GM18858 (cell line): ENCODE results near the gene TMEM94.
"Not testable (repeated sequence)": the region's sequence is repeated elsewhere in the genome, so short reads cannot be mapped to it uniquely, and the experiment has no call there.

ENCODE experiments used
- ATAC-seq: cut with Tn5 transposase; IDR thresholded peaks from one replicate; pipeline ENCODE4 v1.9.1; 2021; ENCODE audit not compliant: unreplicated experiment

Gene TMEM94

GRCh38 chr17:75456417-75457046 is at the start of gene TMEM94:
Gene TMEM94 (plus strand): TSS chr17:75456635. CDS start chr17:75471906, 15,271 bp downstream.
- ATAC-seq, result peak; percentile 81

DNA sequence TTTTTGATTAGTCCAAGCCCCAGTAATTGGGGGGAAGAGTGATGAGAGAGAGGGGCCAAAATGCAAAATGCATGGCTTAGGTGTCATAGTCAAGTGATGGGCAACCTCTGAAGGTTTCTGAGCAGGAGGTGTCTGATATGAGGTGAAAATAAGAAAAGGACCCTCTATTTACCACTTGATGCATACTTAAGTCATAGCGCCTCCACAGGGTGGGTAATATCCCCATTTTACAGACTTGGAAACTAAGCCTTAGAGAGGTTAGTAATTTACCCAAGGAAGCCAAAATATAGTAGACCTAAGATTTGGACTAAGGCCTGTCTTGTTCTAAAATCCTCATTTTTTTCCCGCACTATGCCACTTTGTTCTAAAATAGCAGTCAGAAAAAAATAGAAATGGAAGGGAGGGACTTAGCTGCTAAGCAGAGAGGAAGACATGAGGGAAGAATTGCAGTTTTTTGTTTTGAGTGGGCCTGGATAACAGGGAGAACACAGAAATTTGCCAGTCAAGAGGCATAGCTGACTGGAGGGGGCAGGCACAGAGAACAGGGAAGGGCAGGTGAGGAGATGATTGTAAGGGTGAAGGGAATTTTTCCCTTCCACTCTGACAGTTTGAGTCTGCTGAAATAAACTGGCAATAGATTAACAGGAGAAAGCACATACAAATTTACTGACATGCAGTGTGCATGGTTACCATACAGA is 48.6 kb upstream of the TMEM94 start:
- ATAC-seq, result no peak

DNA sequence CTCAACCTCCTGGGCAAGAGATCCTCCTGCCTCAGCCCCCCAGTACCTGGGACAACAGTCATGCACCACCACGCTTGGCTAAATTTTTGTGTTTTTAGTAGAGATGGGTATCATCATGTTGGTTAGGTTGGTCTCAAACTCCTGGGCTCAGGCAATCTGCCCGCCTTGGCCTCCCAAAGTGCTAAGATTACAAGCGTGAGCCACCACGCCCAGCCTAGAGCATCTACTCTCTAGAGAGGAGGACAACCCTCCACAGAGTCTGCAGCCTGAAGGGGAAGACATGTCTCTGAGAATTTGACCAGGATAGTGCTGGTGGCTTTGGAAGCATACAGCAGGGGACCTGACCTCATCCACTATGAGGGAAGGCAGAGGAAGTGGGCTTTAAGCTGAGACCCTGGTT is 46.3 kb upstream of the TMEM94 start:
- no peak for ATAC-seq

DNA sequence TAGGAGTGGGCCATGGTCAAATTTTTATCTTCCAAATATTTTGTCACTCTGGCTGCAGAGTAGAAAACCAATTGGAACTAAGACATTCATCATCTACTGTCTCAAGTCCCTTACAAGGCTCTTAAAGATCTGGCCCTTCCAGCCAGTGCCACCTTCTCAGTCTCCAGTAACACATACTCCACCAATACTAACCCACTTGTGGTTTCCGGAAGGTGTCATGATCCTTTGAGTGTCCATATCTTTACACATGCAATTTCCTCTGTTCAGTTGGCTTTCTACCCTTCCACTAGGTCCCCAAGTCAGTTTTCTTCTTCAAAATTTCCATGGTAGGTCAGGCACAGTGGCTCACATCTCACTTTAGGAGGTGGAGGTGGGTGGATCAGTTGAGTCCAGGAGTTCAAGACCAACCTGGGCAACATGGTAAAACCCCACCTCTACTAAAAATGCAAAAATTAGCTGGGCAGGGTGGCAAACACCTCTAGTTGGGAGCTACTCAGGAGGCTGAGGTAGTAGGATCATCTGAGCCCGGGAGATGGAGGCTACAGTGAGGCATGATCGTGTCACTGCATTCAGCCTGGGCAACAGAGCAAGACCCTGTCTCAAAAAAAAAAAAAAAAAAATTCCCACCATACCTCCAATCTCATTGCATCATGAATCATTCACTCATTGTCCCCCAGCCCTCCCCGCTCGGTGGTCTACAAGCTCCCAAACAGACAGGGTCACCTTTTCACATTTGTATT is 44.9 kb upstream of the TMEM94 start:
- no peak for ATAC-seq

- no peak for ATAC-seq
Observed at GRCh38 chr17:75412455-75413317, 43.7 kb upstream of the TMEM94 start.

- no peak for ATAC-seq
Observed at GRCh38 chr17:75414488-75414887, 41.9 kb upstream of the TMEM94 start.

GRCh38 chr17:75416006-75416405 is 40.4 kb upstream of the TMEM94 start:
- no peak for ATAC-seq

GRCh38 chr17:75417054-75417580 is 39.3 kb upstream of the TMEM94 start:
- no peak for ATAC-seq

DNA sequence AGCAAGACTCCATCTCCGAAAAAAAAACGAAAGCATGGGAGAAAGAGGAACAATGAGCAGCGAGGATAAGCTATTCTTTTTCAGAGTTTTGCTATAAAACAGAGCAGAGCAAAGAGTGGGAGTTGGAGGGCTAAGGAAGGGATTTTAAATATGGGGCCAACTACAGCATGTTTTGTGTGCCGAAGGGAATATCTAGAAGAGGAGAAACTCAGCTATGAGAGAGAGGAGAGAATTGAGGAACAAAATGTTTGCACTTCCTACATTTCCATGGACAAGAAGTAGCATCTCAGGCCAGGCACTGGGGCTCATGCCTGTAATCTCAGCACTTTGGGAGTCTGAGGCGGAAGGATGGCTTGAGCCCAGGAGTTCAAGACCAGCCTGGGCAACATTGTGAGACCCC is 37.9 kb upstream of the TMEM94 start:
- ATAC-seq, result no peak

DNA sequence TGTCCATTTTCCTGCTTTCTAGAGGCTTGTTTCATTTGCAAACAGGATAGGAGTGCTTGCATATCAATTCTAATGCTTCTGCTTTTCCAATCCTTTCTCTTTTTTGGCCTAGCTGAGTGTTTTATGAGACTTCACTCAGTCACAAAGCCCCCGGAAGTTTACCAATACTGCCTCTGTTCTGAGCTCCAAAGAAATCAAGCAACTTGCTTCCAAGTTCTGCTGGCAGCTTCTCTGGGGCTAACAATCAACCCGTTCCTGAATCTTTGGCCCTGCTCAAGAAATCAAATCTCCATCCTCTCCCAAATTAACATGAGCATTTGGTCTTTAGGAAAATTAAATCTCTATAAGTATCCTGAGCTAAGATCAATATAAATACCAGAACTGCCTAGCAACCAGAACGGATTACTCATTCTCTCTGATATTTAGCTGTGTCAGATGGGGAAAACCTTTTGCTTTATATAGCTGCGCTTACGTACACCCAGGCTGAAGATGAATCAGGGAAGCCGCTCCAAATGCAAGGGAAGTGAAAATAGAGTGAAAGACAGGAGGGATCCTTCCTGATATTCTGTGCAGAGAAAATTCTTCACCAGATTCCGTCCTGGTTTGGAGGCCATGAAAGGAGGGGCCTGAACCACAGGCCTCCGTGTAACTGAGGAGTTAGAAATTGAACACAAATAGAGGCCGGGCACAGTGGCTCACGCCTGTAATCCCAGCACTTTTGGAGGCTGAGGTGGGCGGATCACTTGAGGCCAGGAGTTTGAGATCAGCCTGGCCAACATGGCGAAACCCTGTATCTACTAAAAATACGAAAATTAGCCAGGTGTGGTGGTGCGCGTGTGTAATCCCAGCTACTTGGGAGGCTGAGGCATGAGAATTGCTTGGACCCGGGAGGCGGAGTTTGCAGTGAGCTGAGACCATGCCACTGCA is 27.6 kb upstream of the TMEM94 start:
- no peak for ATAC-seq

- no peak for ATAC-seq
Observed at GRCh38 chr17:75430159-75430974, 26.1 kb upstream of the TMEM94 start.

DNA sequence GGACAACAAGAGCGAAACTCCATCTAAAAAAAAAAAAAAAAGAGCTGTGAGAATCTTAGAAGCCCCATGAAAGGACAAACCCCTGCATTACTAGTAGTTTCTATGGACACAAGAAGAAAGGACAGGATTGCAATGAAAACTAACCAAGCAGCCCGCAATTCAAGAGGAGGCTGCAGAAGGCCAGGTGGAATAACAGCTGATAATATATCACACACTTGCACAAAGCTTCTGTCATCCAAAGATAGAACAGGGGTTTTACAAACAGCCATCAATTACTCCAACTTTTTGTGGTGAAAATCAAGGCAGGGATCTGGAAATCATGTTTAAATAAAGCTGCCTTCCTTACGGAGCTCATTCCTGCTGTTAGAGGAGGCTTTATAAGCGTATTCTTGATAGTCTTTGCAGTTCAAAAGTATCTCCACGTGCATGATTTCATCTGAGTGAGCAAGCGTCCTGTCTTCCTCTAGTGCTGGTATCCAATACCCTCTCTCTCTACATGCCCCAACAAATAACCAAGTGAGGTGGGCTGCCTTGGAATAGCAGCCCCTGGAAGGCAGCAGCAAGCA is 23.1 kb upstream of the TMEM94 start:
- ATAC-seq, result no peak

- ATAC-seq, result not testable (repeated sequence)
Observed at GRCh38 chr17:75434433-75434832, 22.0 kb upstream of the TMEM94 start.

DNA sequence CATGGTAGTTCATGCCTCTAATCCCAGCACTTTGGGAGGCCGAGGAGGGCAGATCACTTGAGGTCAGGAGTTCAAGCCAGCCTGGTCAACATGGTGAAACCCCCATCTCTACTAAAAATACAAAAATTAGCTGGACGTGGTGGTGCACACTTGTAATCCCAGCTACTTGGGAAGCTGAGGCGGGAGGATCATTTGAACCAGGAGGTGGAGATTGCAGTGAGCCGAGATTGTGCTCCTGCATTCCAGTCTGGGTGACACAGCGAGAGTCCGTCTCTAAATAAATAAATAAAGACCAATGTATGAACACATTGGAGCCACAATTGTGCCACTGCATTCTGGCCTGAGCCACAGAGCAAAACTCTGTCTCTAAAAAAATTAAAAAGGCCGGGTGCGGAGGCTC is 19.0 kb upstream of the TMEM94 start:
- not testable (repeated sequence) for ATAC-seq

- ATAC-seq, result no peak
Observed at GRCh38 chr17:75439287-75439686, 17.1 kb upstream of the TMEM94 start.

- no peak for ATAC-seq
Observed at GRCh38 chr17:75440738-75441448, 15.5 kb upstream of the TMEM94 start.

DNA sequence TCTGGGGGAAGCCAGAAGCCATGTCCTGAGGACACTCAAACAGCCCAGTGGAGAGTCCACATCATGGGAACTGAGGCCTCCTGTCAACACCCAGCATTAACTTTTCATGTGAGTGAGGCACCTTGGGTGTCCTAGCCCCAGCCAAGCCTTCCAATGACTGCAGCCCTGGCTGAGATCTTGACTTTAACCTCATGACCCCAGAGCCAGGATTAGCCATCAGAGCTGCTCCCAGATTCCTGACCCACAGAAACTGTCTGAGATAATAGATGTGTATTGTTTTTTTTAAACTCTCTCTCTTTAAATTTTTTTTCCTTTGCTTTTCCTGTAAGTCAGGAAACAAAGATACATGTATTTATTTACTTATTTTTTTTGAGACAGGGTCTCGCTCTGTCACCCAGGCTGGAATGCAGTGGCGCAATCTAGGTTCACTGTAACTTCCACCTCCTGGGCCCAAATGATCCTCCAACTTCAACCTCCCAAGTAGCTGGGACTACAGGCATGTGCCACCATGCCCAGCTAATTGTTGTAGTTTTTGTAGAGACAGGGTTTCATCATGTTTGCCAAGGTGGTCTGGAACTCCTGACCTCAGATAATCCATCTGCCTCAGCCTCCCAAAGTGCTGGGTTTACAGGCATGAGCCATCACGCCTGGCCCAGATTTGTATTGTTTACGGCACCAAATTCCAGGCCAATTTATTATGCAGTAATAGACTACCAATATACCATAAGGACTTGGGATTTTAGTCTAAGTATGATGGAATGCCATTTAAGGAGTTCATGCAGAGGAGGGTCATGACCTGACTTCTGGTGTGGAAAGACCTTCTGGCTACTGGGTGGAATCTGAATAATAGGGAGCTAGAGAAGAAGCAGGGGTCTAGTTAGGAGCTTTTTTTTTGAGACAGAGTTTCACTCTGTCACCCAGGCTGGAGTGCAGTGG is 14.0 kb upstream of the TMEM94 start:
- no peak for ATAC-seq
